HK-2 (cell line): ENCODE measurements around the gene ZRANB3.

Experiments
- DNase-seq: peaks from one replicate; pipeline ENCODE4 v3.0.0-alpha.2; 2018; ENCODE audit not compliant: unreplicated experiment

Gene ZRANB3

DNA sequence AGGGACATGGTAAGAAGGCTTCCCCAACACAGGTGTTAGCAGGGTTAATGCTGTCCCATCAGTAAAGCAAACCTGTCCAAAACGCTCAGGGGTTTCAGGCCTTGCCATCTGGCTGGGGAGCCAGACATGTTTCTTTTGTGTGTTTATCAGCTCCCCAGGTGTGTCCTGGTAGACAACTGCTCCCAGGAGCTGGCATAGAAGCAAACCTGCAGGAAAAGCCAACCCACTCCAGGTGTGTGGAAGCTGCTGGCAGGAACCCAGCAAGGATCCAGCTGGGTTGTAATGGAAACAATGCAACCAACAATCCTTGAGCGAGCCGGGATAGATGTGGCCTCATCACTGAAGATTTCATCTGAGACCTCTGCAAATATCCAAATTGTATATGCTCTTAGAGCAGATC is 355.8 kb downstream of the ZRANB3 start:
- no peak for DNase-seq

DNA sequence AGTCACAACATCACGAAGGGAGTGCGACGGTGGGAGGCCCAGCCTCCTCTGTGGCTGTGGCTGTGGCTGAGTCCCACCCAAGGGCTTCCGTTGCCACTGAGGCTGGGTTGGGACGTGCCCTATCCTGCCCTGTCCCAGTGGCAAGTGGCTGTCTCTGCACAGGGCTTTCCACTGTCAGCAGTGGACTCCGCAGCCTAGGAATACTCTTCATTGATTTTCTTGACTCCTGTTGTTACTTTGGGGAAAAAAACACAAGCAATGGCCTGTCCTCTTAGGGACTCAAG is 356.3 kb downstream of the ZRANB3 start:
- no peak for DNase-seq

- DNase-seq = no peak
These were observed 356.8 kb downstream of the ZRANB3 start for GRCh38 chr2:135174049-135174809.

- DNase-seq = no peak
These were observed 360.9 kb downstream of the ZRANB3 start for GRCh38 chr2:135169900-135170753.

DNA sequence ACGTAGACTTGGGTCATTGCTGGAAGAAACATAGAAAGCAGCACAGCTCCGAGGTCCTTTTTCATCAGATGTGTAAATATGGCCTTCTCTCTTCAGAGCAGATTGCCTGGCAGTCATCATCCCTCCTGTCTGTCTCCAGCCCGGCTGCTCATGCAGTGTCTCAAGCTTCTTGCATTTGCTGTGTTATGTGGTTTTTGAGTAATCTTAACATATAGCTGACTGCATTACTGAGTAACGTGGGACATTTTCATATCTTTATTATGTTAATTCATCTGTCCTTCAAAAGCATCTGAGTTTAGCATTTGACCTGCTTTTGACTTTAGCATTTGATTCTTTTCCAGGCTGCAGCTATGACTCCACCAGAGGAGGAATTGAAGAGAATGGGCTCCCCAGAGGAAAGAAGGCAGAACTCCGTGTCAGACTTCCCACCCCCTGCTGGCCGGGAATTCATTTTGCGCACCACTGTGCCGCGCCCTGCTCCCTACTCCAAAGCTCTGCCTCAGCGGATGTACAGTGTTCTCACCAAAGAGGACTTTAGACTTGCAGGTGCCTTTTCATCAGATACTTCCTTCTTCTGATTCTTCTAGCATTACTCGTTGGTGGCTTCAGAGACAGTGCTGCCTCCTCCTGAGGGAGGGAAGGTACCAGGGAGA is 362.7 kb downstream of the ZRANB3 start:
- DNase-seq = no peak

- DNase-seq = no peak
These were observed 363.7 kb downstream of the ZRANB3 start for GRCh38 chr2:135167273-135167672.

GRCh38 chr2:135164431-135164830 is 366.6 kb downstream of the ZRANB3 start:
- DNase-seq = peak; percentile 25

DNA sequence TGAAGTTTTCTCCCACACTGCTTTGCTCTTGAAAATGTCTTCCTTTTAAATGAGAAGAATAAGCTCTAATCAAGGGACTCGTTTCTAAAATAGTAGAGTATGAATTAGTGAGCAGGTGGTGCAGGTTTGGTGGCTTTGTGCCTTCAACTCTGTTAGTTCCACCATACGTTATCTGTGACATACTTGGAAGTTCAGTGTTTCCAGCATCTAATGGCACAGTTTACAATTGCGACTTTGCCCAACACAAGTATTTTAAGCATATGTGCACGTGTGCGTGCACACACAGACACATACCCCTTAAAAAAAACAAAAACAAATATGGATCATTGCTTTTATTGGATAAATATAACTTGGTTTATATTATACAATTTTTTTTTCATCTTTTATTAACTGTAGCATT is 367.1 kb downstream of the ZRANB3 start:
- DNase-seq = no peak

DNA sequence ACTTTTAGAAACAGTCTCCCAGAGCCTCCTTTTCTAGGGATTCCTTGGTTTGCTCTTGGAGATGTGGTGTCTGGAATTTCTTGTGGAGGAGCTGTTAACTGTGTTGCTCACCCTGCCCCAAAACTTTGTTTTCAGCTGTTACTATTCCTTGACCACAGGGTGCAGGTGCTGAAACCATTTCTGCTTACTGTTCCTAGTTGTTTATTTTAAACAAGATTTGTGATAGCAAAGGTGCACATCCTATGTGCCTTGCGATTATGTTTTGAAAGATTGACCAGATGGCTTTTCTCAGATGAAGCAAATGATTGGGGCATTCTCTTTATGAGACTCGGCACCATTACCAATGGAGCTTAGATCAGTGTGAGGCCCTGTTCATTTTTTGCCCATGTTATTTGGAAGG is 367.7 kb downstream of the ZRANB3 start:
- no peak for DNase-seq

DNA sequence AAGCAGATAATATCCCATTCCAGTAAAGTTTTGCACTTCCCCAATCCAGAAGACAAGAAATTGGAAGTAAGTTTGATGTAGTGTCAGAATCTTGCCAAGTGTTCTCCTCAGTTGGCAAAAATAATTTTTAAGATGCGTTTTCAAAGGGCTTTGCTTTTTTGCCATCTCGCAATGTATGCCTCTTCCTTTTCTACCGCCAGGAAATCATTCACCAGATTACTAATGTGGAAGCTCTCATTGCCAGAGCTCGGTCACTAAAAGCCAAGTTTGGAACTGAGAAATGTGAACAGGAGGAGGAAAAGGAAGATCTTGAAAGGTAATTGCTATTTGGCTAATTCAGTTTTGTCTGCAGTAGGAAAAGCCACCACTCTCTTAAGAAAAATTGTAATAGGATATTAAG is 368.2 kb downstream of the ZRANB3 start:
- no peak for DNase-seq

DNA sequence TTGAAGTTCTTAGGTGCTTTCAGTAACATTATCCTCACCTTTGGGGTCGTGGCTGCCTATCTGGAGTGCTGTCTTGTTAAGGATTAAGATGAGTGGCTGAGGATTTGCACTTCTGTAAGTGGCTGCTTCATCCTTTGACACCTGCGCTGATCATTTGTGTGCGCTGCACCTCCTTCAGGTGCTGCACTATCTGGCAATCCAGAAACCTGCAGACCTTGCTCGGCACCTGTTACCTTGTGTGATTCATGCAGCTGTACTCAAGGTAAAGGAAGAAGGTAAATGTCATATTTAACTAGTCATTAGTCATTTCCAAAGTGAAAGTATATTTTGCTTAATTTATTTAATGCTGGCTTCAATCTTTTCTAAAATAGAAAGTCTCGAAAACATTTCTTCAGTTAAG is 368.6 kb downstream of the ZRANB3 start:
- no peak for DNase-seq

- DNase-seq = no peak
These were observed 371.8 kb downstream of the ZRANB3 start for GRCh38 chr2:135159191-135159590.

- DNase-seq = no peak
These were observed 373.2 kb downstream of the ZRANB3 start for GRCh38 chr2:135157856-135158255.

GRCh38 chr2:135154962-135155361 is 376.1 kb downstream of the ZRANB3 start:
- no peak for DNase-seq

- no peak for DNase-seq
These were observed 378.7 kb downstream of the ZRANB3 start for GRCh38 chr2:135152361-135152760.

DNA sequence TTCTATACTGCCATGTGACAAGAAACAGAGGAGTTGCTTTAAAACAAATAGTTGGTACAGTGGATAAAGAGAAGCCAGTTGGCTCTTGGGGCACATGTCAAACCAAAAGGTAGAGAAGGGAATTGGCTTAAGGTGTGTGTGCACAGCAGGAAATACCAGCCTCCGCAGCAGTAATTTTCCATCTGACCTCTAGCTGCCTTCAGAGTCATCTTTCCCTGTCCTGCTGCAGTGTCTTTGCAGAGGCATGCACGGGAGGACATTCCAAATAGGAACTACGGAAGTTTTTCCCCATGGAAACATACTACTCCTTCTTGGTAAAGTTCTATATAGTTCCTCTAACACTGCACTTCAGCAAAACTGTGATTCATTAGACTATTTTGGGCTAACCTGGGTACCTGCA is 379.4 kb downstream of the ZRANB3 start:
- no peak for DNase-seq

DNA sequence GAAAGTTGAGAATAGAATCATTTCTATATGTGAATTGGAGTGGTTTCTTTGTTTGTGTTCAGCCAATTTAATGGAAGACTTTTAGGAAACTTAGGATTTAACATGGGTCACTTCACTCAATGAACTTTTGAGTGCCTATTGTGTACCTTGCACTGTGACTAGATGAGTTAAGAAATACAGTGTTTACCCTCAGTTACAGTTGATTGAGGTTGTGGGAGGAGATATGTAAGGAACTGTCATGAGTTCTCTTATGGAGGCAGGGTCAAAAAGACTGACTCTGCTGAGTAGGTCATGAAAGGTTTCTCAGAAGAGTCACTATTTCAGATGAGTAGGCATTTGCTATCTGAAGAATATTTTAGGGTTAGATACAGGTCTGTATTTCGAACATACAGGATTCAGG is 380.3 kb downstream of the ZRANB3 start:
- no peak for DNase-seq

GRCh38 chr2:135149251-135149650 is 381.8 kb downstream of the ZRANB3 start:
- no peak for DNase-seq

DNA sequence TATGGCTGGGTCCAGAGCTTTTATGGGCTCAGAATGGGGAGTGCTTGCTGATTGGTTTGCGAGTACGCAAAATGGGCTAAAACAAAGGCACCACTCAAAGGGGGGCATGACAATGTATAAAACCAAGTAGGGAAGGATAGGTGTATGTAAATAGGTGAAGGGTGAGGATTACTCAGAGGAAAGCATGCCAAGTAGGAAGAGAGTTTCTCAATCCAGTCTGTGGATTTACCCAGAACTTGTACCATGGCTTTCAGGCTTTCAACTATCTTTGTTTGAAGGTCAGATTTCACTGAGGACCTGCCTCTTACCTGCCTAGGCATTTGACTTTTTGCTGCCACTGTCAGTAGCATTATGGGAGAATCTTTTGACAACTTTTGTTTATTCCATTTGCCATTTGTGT is 386.7 kb downstream of the ZRANB3 start:
- no peak for DNase-seq

DNA sequence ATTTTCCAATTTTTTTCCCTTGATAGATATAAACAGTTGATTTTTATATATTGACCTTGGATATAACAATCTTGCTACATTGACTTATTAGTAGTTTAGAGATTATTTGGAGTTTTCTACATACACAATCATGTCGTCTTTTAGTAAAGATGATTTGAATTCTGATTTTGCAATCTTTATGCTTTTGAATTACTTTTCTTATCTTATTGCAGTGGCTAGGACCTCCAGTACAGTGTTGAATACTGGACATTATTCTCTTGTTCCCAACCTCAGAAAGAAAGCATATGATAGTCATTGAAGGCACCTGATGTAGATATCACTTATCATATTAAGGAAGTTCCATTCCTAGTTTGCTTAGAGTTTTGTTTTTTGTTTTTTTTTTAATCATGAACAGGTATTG is 388.7 kb downstream of the ZRANB3 start:
- DNase-seq = no peak

DNA sequence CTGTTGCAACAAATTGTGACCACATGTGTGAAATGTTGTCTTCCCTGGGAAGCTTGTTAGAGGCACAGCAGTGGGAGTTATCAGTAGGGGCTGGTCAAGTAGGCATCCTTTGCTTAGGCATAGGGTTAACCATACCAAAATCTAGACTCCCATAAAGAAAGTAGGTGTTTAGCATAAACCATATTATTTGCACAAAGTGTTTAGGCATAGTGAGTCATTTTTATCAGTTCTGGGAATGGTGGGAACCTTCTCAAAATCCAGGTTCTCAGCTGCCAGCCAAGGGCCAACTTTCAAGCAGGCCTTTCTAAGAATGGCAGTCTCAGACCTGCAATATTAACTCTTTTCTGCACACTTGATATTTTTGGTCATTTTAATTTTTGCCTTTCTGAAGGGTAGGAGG is 390.4 kb downstream of the ZRANB3 start:
- no peak for DNase-seq

GRCh38 chr2:135132314-135132713 is 398.7 kb downstream of the ZRANB3 start:
- no peak for DNase-seq

GRCh38 chr2:135130751-135131150 is 400.3 kb downstream of the ZRANB3 start:
- DNase-seq = no peak
